ENCODE measurements around the gene DIAPH3. TPM values are rescaled to one million over a fixed set of nuclear protein-coding genes. Genes with fewer than 3 reads are reported as not detected.

DIAPH3 gene
- polyA plus RNA-seq, 2 of the 4 experiments (the other 2 are of a cell fraction), result 10.8 to 13.6 TPM

DNA sequence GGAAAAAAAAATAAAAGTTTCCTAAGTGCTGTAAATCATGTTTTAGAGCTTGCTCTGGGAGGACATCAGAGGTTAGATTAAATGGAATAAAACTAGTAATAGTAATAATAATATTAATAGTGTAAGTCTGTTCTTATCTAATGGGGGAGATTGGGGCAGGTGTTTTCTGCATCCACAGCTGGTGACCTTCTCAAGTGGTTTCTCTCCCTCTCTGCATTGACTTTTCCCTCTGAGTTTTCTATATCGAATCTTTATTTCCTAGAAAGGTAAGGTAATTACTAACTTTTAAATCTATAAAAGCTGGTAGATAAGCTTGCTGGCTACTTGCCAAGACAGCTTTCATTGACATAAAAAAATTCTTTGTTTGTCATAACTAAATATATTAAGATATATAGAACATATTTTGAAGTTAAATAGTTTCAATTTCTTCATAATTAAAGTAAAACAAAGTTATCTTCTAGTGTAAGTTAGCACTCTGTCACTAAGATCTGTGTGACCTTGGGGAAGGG is 49.6 kb upstream of the DIAPH3 start:
- DNase-seq (ENCODE audit: low read depth in 1 of 2, low spot score in 1 of 2) (no peak), FAIRE-seq (no peak), ATAC-seq (no peak)
- 3% methylated on average over 1 of the region's 1 CpG for WGBS (ENCODE audit: missing lambda C conversion rate)
- ChIA-PET POLR2A (interaction anchor here (0.7 kb wide), 1 partner anchor 113 kb away, joined by 3 read pairs; no protein-coding TSS in a partner anchor), CTCF (interaction anchor here (1.6 kb wide), 1 partner anchor 10 kb away, joined by 6 read pairs; no protein-coding TSS in a partner anchor)
- Histone ChIP-seq H3K4me2 (no peak overlapping the region), H3K27ac (no peak overlapping the region), H3K4me3 (no peak overlapping the region), H3K9me3 (no peaks in the 10 kb centered on the region), H3K4me1 (no peaks in the 10 kb centered on the region)
- no peak for TF ChIP-seq CHD4 (IDR thresholded peaks at IDR 0.05; ENCODE audit: borderline replicate concordance)
- TF ChIP-seq CEBPB (IDR thresholded peaks at IDR 0.05), result no peak
- no peak for TF ChIP-seq MAZ (IDR thresholded peaks at IDR 0.05; ENCODE audit: borderline replicate concordance, low read depth, low read length)
- TF ChIP-seq HDAC2 (IDR thresholded peaks at IDR 0.05), result no peak
- no peak for TF ChIP-seq EHMT2 (IDR thresholded peaks at IDR 0.05; ENCODE audit: low read depth)
- TF ChIP-seq, protein P1, sequence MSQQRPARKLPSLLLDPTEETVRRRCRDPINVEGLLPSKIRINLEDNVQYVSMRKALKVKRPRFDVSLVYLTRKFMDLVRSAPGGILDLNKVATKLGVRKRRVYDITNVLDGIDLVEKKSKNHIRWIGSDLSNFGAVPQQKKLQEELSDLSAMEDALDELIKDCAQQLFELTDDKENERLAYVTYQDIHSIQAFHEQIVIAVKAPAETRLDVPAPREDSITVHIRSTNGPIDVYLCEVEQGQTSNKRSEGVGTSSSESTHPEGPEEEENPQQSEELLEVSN (IDR thresholded peaks at IDR 0.05; ENCODE audit: borderline replicate concordance, low read depth), result no peak
- TF ChIP-seq JUN (IDR thresholded peaks at IDR 0.05), result no peak
- no peak for TF ChIP-seq ZSCAN20 (CRISPR knock-in tag; IDR thresholded peaks at IDR 0.05)
- TF ChIP-seq, protein P2, sequence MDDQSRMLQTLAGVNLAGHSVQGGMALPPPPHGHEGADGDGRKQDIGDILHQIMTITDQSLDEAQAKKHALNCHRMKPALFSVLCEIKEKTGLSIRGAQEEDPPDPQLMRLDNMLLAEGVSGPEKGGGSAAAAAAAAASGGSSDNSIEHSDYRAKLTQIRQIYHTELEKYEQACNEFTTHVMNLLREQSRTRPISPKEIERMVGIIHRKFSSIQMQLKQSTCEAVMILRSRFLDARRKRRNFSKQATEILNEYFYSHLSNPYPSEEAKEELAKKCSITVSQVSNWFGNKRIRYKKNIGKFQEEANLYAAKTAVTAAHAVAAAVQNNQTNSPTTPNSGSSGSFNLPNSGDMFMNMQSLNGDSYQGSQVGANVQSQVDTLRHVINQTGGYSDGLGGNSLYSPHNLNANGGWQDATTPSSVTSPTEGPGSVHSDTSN (IDR thresholded peaks at IDR 0.05), result no peak
- TF ChIP-seq HMGXB4 (CRISPR knock-in tag; IDR thresholded peaks at IDR 0.05; ENCODE audit: borderline replicate concordance), result no peak
- TF ChIP-seq, protein P3, sequence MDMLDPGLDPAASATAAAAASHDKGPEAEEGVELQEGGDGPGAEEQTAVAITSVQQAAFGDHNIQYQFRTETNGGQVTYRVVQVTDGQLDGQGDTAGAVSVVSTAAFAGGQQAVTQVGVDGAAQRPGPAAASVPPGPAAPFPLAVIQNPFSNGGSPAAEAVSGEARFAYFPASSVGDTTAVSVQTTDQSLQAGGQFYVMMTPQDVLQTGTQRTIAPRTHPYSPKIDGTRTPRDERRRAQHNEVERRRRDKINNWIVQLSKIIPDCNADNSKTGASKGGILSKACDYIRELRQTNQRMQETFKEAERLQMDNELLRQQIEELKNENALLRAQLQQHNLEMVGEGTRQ (IDR thresholded peaks at IDR 0.05), result no peak

DNA sequence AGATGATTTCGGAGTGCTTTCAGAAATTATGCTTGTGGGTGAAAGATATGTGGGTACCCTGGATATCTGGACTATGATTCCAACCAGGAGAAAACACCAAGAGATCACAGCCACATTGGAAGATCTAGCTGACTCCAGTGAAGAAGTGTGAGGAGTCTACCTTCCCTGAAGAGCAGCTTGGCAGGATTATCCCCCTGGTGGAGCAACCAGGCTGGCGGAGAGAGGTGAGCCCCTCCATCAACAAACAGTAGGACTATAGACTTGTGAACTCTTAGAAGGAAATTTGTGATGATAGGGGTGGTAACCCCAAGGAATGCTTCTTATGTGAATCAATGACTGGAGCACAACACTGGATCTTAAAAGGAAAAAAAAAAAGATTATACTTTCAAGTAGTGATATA is 47.8 kb upstream of the DIAPH3 start:
- 22% methylated on average over 2 of the region's 2 CpGs for WGBS (ENCODE audit: missing lambda C conversion rate)
- CTCF ChIA-PET, result no interaction called here
- TF ChIP-seq, protein P3 (IDR thresholded peaks at IDR 0.05), result no peak
- TF ChIP-seq JUNB (IDR thresholded peaks at IDR 0.05) (no peak), EP300 (IDR thresholded peaks at IDR 0.05) (no peak), HOXB5 (CRISPR knock-in tag; IDR thresholded peaks at IDR 0.05) (no peak), HOXB13 (CRISPR knock-in tag; IDR thresholded peaks at IDR 0.05; ENCODE audit: low read depth) (no peak), RAD21 (conservative IDR thresholded peaks at IDR 0.05 in 1 of 2, IDR thresholded peaks at IDR 0.05 in 1 of 2) (no peak), HEYL (CRISPR knock-in tag; IDR thresholded peaks at IDR 0.05) (no peak), MYC (IDR thresholded peaks at IDR 0.05; ENCODE audit: borderline replicate concordance, low read length) (no peak), RFX5 (IDR thresholded peaks at IDR 0.05) (no peak), NR3C1 (IDR thresholded peaks at IDR 0.05) (no peak), TP53 (CRISPR knock-in tag; IDR thresholded peaks at IDR 0.05) (no peak), CHD4 (IDR thresholded peaks at IDR 0.05; ENCODE audit: borderline replicate concordance) (no peak)
- TF ChIP-seq, protein P4, sequence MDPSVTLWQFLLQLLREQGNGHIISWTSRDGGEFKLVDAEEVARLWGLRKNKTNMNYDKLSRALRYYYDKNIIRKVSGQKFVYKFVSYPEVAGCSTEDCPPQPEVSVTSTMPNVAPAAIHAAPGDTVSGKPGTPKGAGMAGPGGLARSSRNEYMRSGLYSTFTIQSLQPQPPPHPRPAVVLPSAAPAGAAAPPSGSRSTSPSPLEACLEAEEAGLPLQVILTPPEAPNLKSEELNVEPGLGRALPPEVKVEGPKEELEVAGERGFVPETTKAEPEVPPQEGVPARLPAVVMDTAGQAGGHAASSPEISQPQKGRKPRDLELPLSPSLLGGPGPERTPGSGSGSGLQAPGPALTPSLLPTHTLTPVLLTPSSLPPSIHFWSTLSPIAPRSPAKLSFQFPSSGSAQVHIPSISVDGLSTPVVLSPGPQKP (IDR thresholded peaks at IDR 0.05; ENCODE audit: low read depth, low read length), result no peak
- TF ChIP-seq, protein P5, sequence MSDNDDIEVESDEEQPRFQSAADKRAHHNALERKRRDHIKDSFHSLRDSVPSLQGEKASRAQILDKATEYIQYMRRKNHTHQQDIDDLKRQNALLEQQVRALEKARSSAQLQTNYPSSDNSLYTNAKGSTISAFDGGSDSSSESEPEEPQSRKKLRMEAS (IDR thresholded peaks at IDR 0.05), result no peak
- TF ChIP-seq, protein P1 (IDR thresholded peaks at IDR 0.05; ENCODE audit: borderline replicate concordance, low read depth), result no peak
- no peaks in the 10 kb centered on the region for H3K9me3 ChIP-seq
- no peak overlapping the region for H3K4me3 ChIP-seq
- no peaks in the 10 kb centered on the region for H3K4me1 ChIP-seq
- no peak overlapping the region for H3K27ac ChIP-seq
- no peak overlapping the region for H3K4me2 ChIP-seq
- ATAC-seq (no peak), DNase-seq (ENCODE audit: low read depth in 1 of 2, low spot score in 1 of 2) (no peak), FAIRE-seq (no peak)
- POLR2A ChIA-PET, result no interaction called here
